CD1c-positive myeloid dendritic cell (primary cell): ENCODE data around the gene TMEM163.
A peak's percentile ranks its signal among the peaks of the same experiment; 100 is the strongest.
"Not testable (repeated sequence)": the region's sequence is repeated elsewhere in the genome, so short reads cannot be mapped to it uniquely, and the experiment has no call there.

Experiments
- DNase-seq: peaks from one replicate; pipeline ENCODE4 v3.0.0-alpha.2; 2016; ENCODE audit errors: extremely low spot score

TMEM163 gene

GRCh38 chr2:134723742-134724141 is 4.9 kb upstream of the TMEM163 start:
- DNase-seq, result not testable (repeated sequence)

DNA sequence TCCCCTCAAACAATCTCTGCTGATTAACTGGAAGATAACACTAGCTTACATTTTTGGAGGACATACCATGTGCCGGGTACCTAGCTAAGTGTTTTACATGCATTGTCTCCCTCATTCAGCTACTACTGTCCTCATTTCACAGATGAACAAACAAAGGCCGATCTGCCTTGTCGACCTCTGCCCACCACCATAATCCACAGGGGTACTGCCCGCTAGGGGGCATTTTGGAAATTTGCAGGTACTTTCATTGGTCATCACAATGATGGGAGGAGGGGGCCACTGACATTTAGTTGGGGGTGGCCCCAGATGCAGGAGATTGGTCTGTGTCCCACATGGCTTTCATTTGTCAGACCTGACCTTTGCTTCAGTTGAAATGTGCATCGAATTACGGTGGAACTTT is 3.9 kb upstream of the TMEM163 start:
- no peak for DNase-seq

GRCh38 chr2:134721596-134721995 is 2.8 kb upstream of the TMEM163 start:
- no peak for DNase-seq

GRCh38 chr2:134718023-134718816 is 580 bp downstream of the TMEM163 start:
- peak; percentile 50 for DNase-seq

DNA sequence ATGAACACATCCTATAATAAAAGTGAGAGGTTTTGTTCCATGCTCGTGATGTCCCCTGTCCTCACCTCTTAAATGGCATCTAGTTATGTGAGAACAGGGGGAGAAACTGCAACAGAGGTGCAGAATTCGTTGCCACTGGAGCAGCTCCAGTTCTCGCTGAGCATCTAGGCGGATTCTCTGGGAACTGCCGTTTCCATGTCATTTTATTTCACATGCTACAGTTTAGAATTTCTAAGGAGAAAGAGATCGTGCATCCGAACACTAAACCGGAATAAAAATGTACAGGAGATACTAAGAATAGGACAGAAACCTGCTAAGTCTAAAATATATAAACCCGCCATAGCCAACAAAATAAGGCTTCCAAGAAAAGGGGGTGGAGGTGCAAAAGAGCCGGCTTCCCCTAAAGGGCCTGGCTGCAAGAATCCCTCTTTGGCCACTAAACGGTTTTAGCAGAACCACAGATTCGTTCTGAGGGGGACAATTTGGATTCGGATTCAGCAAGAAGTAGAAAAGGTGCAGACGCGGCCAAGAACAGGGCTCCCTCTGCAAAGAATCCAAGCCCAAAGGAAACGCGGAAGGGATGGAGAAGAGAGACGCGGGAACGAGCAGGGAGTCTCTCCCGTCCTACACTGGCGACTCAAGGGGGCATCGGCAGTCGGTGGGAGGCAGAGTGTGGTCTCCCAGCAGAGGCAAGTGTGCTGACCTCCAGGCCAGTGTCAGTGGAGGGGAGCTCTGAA is 1.3 kb downstream of the TMEM163 start:
- DNase-seq, result no peak

DNA sequence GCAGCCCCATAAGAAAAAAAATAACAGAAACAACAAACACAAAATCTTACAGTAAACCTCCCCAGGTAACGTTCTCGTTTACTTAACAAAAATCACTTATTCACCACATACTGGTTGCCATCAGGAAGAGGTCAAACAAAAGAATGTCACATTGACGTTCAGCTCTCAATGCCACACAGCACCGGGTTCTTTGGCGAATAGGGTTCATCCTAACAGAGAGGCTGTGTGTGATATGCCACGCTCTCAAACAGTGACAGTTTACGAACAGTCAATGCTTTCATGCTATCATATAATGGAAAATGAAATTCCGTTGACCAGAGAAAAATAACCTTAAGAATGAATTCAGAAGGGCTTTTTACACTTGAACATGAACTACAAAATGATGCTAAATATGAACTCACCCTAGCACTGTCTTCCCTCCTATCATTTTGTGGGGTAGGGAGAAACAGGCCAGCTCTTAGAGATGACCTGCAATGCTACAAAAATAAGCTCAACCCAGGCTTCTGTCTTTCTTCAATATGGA is 2.0 kb downstream of the TMEM163 start:
- DNase-seq, result no peak

- no peak for DNase-seq
Measured at GRCh38 chr2:134715932-134716643, 2.7 kb downstream of the TMEM163 start.

GRCh38 chr2:134714228-134714627 is 4.6 kb downstream of the TMEM163 start:
- DNase-seq, result no peak

DNA sequence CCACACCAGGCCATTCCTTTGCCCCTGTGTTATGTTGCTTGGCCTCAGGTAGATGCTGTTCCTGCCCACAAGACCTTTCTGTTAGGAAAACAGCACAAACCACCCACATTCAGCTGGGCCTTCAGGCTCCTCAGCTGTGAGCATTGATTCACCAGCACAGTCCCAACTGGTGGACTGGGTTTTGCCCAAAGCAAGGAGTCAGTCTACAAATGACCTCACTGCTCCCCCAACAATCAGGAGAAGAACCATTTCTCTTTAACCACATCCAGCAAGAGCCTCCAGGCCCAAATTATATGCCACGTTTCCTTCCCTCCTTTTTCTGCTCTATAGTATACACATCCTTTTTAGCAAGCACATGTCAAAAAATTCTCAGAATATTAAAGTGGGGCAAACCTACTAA is 5.2 kb downstream of the TMEM163 start:
- no peak for DNase-seq

DNA sequence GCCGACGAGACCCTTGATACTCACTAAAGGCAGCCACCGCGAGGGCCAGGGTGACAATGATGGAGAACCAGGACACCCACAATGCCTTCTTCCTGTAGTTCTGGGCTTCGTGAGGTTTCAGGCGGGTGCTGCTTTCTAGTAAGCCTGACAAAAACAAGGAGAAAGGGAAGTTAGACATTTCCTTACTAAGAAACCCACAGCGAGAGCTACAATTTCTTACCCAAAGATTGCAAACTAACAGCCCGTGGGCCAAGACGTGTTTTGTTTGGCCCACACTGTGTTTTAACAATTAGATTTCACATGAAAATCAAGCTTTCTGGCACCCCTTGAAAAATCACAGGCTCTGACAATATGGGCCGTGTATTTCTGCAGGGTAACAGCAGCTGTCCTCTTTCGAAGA is 5.6 kb downstream of the TMEM163 start:
- peak; percentile 48 for DNase-seq

- DNase-seq, result no peak
Measured at GRCh38 chr2:134712736-134713135, 6.1 kb downstream of the TMEM163 start.

- no peak for DNase-seq
Measured at GRCh38 chr2:134712299-134712698, 6.5 kb downstream of the TMEM163 start.

GRCh38 chr2:134711692-134712091 is 7.1 kb downstream of the TMEM163 start:
- DNase-seq, result no peak

DNA sequence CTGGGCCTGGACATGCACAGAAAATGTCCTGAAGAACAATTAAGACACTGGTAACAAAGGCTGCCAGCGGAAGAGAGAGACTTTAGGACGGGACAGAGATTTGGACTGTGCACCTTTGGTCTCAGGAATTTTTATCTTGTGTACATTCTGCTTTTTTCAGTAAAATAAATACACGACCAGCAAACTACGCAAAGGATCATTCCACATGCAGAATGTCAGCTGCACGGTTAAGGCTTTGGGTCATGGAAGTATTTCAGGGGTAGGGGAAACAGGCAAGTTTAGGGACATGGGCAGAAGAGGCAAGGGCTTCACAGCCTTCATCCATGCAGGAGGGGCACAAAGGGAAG is 11.5 kb downstream of the TMEM163 start:
- DNase-seq, result no peak

DNA sequence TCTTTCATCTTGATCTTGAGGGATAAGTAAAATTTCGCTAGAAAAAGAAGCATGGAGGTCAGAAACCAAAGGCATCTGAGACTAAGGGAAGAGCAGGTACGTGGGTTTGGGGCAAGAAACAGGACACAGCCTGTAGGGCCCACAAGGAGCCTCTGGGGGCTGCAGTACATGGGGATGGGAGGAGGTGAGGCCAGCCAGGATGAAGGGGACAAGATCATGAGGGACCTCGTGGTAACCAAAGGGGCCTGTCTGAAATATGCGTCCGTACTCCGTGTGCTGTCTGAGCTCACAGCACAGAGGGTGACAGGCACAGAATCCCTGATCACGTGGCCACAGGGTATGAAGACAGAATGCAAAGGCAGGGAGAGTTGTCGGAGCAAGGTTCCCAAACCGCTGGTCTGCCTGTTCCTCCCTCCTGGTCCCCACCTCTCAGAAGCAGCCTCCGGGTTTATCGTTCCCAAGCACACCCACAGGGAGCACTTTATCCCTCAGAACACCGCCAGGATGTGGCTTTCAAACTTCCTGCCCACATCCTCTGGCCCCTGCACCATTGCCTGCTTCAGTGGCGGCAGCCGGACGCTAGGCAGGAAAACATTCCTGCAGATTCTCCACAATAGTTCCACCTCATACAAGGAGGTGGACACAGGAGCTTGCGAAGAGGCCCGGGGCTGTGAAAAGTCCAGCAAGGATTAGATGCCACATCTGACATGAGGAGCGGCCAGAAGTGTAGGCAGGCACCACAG is 12.0 kb downstream of the TMEM163 start:
- no peak for DNase-seq

GRCh38 chr2:134705861-134706586 is 12.8 kb downstream of the TMEM163 start:
- no peak for DNase-seq

DNA sequence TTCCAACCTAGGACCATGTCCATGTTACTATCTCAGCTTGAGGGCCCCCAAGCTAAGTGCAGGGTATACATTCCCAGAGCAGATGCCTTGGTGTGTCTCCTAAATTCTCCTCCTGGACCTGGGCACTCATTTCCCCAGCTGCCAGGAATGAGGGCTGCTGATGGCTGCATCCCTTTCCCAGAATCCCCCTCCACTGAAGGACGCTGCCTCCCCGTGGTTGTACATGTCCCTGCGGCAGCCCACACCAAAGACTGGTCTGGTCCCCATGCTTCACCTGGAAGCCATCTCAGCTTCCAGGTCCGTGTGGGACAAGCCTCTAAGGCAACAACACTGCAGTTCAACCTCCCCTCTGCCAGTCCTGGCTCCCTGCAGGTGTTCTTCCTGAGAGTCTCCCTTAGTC is 14.6 kb downstream of the TMEM163 start:
- no peak for DNase-seq

DNA sequence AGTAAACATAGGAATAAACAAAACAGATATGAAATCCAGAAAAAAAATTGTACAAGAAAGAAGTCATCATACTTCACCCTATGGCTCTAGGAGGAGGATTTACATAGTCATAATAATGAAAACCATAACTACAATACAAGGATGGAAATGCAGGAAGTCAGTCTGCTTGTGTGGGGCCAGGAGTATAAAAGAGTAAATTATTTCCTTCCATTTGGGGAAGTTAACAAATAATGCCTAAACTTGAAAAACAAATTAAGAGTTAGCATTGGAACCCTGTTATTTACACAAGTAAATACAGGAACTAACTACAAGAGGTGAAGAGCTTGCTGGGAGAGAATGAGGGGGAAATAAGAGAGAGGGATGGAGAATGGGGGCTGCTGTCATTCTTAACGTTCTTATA is 15.4 kb downstream of the TMEM163 start:
- DNase-seq, result peak; percentile 20

DNA sequence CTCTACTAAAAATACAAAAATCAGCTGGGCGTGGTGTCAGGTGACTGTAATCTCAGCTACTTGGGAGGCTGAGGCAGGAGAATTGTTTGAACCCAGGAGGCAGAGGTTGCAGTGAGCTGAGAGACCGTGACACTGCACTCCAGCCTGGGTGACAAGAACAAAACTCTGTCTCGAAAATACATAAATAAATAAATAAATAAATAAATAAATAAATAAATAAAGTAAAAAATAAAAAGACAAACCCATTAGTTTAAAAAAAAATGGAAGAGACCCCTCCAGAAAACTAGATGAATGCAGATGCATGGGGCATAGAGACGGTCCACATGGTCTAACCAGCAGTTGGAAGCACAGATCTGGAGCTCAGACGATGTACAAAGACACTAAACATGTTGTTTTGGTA is 18.1 kb downstream of the TMEM163 start:
- DNase-seq, result no peak

GRCh38 chr2:134694411-134694810 is 24.4 kb downstream of the TMEM163 start:
- DNase-seq, result no peak
